GM12873 (cell line): Measurements from ENCODE around the gene SORCS2.

Experiments
- CTCF ChIP-seq: IDR thresholded peaks from 2 replicates; pipeline ENCODE4 v1.5.1; 2012; ENCODE audit warnings: low read depth, mild to moderate bottlenecking, moderate library complexity, low read length, control low read depth; ENCODE audit not compliant: insufficient read depth; ENCODE audit errors: missing control alignments

SORCS2 gene

DNA sequence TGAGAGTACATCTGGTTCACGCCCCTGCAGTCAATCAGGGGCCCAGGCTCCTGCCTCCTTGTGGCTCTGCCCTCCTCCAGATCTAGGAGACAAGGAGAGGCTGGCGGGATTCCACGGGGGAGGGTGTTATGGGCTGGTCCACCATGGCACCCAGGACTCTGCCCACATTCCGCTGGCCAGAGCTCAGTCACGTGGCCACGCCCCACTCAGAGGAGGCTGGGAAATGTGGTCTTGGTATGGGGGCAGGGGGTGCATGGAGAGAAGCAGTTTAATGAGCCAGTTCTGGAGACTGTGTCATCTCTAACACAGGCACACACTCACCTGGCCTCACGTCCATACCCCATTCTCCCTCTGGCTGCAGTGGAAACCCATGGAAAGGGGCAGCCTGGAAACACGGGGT is 273.9 kb downstream of the SORCS2 start:
- TF ChIP-seq CTCF = no peak

DNA sequence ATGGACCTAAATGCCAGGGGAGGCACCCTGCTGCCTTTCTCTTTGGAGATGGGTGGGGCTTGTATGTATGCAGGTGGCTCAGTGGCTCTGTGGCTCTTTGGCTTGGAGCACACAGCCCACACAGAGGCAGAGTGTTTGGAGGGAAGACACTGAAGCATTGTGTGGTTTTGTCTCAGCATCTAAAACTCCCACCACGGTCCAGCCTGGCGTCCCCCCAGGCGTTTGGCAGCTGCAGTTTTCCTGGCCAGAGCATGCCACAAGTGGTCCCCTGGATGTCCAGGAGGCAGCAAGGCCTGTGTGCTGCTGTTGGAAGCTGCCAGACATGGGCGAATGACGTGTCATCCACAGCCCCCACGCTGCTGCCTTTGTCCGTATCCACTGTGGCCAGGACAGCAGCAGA is 274.6 kb downstream of the SORCS2 start:
- TF ChIP-seq CTCF = no peak

DNA sequence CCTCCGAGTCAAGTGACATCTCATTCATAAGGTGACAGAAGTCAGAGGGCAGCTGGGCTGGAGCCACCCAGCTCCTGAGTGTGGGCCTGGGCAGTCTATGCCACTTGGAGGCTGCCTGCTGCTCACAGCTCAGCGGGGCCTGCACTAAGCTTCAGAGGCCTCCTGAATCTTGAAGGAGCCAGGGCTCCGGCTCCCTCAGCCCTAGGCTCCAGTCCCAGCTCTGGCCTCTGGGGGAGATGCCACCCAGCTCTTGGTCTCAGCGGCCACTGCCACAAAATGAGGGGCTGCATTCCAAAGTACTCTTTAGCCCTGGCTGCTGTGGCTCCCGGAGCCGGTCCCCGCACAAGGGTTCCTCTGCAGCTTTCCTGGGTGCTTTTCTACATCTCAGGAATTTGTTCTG is 275.1 kb downstream of the SORCS2 start:
- TF ChIP-seq CTCF = no peak

DNA sequence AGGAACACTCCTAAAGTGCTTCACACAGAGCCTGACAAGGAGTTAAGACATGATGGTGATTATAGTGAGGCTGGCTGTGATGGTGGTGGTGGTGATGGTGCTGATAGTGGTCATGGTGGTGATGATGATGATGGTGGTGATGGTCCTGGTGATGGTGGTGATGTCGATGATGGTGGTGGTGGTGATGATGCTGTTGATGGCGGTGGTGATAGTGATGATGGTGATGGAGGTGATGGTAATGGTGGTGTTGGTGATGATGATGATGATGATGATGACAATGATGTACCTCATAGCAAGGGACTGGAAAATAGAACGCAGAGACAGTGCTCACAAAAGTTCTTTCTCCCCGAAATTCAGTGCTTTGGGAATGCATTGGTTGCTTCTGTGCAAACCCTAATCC is 276.7 kb downstream of the SORCS2 start:
- no peak for TF ChIP-seq CTCF

- TF ChIP-seq CTCF = no peak
Measured at GRCh38 chr4:7470111-7470510, 277.8 kb downstream of the SORCS2 start.

DNA sequence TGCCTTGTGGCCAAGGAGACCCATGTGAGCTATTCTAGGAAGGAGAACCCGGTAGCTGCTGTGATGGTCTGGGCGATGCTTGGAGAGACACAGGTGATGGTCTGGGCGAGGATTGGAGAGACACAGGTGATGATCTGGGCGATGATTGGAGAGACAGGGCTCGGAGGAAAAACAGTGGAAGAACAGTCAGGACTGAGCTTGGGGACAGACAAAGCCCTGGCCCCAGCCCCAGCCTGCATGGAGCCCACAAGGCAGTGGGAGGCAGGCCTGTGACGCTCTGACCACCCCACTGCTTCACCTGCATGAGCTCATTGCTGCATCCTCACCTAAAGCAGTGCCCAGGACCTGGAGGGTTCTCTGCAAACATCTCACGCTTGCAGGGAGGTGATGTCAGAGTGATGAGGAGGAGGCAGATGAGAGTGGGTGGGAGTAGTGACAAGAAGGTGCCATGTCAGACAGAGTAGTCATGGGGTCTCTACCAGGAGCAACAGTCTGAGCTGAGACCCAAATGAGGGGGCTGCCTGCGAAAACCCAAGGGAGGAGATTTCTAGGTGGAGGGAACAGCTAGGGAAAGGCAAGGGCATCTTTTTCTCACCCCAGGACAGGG is 278.3 kb downstream of the SORCS2 start:
- TF ChIP-seq CTCF = no peak

GRCh38 chr4:7472442-7473013 is 280.2 kb downstream of the SORCS2 start:
- no peak for TF ChIP-seq CTCF
